Esophagus muscularis mucosa (tissue), 4 donors: ENCODE results near the gene BFSP2. TPM values are rescaled to one million over a fixed set of nuclear protein-coding genes. Genes with fewer than 3 reads are reported as not detected.

Experiments used
- DNase-seq: peaks from one replicate; pipeline ENCODE4 v3.0.0-alpha.2; 2017; ENCODE audit errors: extremely low spot score
- H3K27ac ChIP-seq, 4 donors: fragments of 200-600 bp; sonication (generic); replicated peaks in 1 of 4; 1 replicate in 3 of 4; 2 replicates in 1 of 4; pipeline ENCODE4 v1.5.1; 2016 to 2019; ENCODE audit warnings: mild to moderate bottlenecking in 1 of 4
- H3K27me3 ChIP-seq, 4 donors: fragments of 200-600 bp; sonication (generic); one replicate each; pipeline versions ENCODE4 v1.5.1 to v1.6.0; 2016 to 2019
- H3K36me3 ChIP-seq, 4 donors: fragments of 200-600 bp; sonication (generic); one replicate each; pipeline ENCODE4 v1.5.1; 2016 to 2019
- H3K4me1 ChIP-seq, 4 donors: fragments of 200-600 bp; sonication (generic); one replicate each; pipeline ENCODE4 v1.5.1; 2016 to 2019
- H3K4me3 ChIP-seq, 4 donors: fragments of 200-600 bp; sonication (generic); 1 replicate in 2 of 4; 2 replicates in 2 of 4; pipeline ENCODE4 v1.5.1; 2016 to 2019; ENCODE audit warnings: mild to moderate bottlenecking in 4 of 4, moderate library complexity in 1 of 4
- H3K9me3 ChIP-seq, 4 donors: fragments of 200-600 bp; sonication (generic); 1 replicate in 3 of 4; 2 replicates in 1 of 4; pipeline ENCODE4 v1.5.1; 2016 to 2019
- CTCF ChIP-seq, 3 experiments: fragments of 200-600 bp in 2 of 3; fragments of 450-650 bp in 1 of 3; sonication (generic) in 2 of 3; IDR thresholded peaks; one replicate each; pipeline ENCODE4 v1.5.1; 2017 to 2019; ENCODE audit warnings: antibody characterized with exemption in 3 of 3, mild to moderate bottlenecking in 2 of 3, moderate library complexity in 1 of 3
- EP300 ChIP-seq: sonication (generic); formaldehyde crosslinking; IDR thresholded peaks from one replicate; pipeline ENCODE4 v1.6.1; 2017; ENCODE audit warnings: antibody characterized with exemption
- POLR2A ChIP-seq: fragments of 450-650 bp; IDR thresholded peaks from one replicate; pipeline ENCODE4 v1.6.1; 2017; ENCODE audit warnings: antibody characterized with exemption, moderate library complexity, mild to moderate bottlenecking, low read depth
- POLR2AphosphoS5 ChIP-seq, 2 donors: sonication (generic); formaldehyde crosslinking; IDR thresholded peaks; one replicate each; pipeline ENCODE4 v1.6.1; 2017; ENCODE audit warnings: antibody characterized with exemption in 2 of 2
- WGBS: methylation state at CpG from one replicate; pipeline ENCODE4 v1.1.5; 2018; 5-methylcytosine and 5-hydroxymethylcytosine counted together
- intact Hi-C: fragments of 100-400 bp; cut with DNase I; formaldehyde crosslinking; loops from one replicate; pipeline ENCODE4 v1.15.1; 2023
- total RNA-seq, 4 donors: library from RNA; depleted of rRNA; stranded (reverse); fragments of >200 nt; gene quantifications; one replicate each; pipeline versions ENCODE4 v1.1.0 to v1.2.1, GENCODE V29; 2016

Gene BFSP2
- total RNA-seq, 4 donors from 2014 or later, result not detected

DNA sequence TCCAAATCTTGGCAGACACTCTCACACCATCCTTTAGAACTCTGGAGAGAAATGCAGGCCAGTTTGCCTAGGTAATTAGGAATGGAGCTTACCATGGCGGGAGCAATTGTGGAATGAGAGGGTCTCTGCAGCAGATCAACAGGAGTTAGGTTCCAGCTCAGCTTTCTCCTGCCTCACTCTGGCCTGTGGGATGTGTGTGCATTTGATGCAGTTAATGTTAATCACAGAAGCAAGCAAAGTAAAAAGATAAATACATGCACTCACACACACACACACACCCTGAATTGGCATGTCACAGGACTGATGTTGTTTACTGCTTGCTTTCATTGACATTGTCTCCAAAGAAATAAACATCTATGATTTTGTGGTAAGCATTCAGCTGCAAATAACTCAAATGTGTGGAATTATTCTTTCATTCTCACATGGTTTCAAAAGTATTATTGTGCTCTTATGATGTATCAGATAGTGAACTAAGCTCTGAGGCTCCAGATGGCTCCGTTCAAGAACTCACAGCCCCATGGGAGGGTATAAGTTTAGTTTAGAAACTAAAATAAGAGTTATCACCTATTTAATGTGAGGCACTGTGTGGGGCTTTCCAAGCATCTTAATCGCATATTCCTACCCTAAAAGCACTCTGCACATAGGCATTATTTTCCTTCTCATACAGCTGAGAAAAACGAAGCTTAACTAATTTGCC lies 31.3 kb upstream of the BFSP2 start:
- Histone ChIP-seq H3K27ac (no peak overlapping the region), H3K9me3 (no peaks in the 10 kb centered on the region), H3K4me3 (no peak overlapping the region), H3K27me3 (no peaks in the 10 kb centered on the region), H3K4me1 (peaks cover 0 to 16% (median 8%) of the 10 kb centered on the region in 4 donors), H3K36me3 (no peaks in the 10 kb centered on the region)
- intact Hi-C loops, result no loop called here
- peak; percentile 72 for DNase-seq
- 68% methylated on average over 4 of the region's 4 CpGs for WGBS
- no peak for TF ChIP-seq POLR2AphosphoS5 (IDR thresholded peaks at IDR 0.05)
- no peak for TF ChIP-seq CTCF (IDR thresholded peaks at IDR 0.05)
- TF ChIP-seq POLR2A, result no peak
- TF ChIP-seq EP300, result no peak

DNA sequence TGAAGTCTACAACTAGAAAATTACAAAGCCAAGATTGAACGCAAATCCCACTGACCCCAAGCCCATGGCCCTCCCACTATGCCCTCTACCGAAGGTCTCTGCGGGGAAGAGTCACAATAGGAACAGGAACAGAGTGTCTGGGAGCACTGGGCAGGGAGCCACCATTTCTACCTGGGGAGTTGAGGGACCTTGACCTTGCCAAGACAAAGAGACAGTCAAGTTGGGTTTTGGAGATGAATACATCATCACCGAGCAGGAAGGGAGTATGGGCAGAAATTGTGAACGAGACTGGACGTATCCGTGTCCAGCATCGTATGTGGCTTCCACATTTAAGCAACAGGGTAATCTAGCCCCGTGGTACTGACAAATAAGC lies 30.8 kb upstream of the BFSP2 start:
- Histone ChIP-seq H3K27ac (no peak overlapping the region), H3K27me3 (no peaks in the 10 kb centered on the region), H3K4me3 (no peak overlapping the region), H3K9me3 (no peaks in the 10 kb centered on the region), H3K4me1 (peaks cover 0 to 16% (median 8%) of the 10 kb centered on the region in 4 donors), H3K36me3 (no peaks in the 10 kb centered on the region)
- 87% methylated on average over 9 of the region's 9 CpGs for WGBS
- TF ChIP-seq EP300 (no peak), POLR2AphosphoS5 (IDR thresholded peaks at IDR 0.05) (no peak), CTCF (IDR thresholded peaks at IDR 0.05) (no peak), POLR2A (no peak)
- DNase-seq, result peak; percentile 68
- intact Hi-C loops, result no loop called here

DNA sequence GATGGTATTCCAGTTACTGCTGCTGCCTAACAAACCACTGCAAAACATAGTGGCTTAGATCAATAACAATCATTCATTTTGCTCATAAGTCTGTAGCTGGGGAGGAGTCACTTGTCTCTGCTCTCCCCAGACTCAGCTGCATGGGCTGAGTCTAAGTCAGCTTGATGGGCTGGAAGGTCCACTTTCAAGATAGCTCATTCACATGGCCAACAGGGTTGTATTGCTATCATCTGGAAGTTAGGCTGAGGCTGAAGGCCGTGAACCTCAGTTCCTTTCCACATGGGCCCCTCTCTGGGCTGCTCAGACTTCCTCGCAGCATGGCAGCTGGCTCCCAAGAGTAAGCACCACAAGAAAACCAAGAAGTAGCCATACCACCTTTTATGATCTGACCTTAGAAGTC lies 28.7 kb upstream of the BFSP2 start:
- Histone ChIP-seq H3K27me3 (no peaks in the 10 kb centered on the region), H3K4me3 (no peak overlapping the region), H3K36me3 (no peaks in the 10 kb centered on the region), H3K4me1 (peaks cover 0 to 25% (median 8%) of the 10 kb centered on the region in 4 donors), H3K27ac (no peak overlapping the region), H3K9me3 (no peaks in the 10 kb centered on the region)
- TF ChIP-seq POLR2AphosphoS5 (IDR thresholded peaks at IDR 0.05), result no peak
- no peak for TF ChIP-seq POLR2A
- TF ChIP-seq EP300, result no peak
- no peak for TF ChIP-seq CTCF (IDR thresholded peaks at IDR 0.05)
- peak; percentile 55 for DNase-seq
- 87% methylated on average over 2 of the region's 2 CpGs for WGBS
- intact Hi-C loops, result no loop called here

DNA sequence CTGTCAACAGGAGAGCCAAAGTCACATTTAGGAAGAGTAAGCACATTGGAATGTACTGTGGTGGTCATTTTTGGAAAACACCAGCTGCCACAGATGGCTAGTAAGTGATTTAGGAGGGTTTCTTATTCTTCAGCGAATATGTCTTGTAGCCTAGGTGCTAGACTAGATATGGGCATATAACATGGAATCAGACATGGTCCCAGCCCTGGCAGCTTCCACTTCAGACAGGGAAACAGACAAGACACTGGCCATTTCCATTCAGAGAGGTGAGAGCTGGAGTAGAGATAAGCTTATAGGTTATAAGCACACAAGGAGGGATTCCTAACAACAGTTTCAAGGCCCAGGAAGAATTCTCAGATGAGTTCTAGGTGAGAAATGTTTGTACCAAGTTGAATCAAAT lies 28.2 kb upstream of the BFSP2 start:
- TF ChIP-seq EP300 (no peak), POLR2A (no peak), POLR2AphosphoS5 (IDR thresholded peaks at IDR 0.05) (no peak), CTCF (IDR thresholded peaks at IDR 0.05) (no peak)
- WGBS, result 100% methylated on average over 1 of the region's 1 CpG

More for the DNA sequence above, 28.2 kb upstream of the BFSP2 start:
- H3K4me1 ChIP-seq, result peaks cover 0 to 26% (median 8%) of the 10 kb centered on the region in 4 donors
- DNase-seq, result peak; percentile 82
- H3K9me3 ChIP-seq, result no peaks in the 10 kb centered on the region
- H3K4me3 ChIP-seq, result no peak overlapping the region
- no peak overlapping the region for H3K27ac ChIP-seq
- intact Hi-C loops, result no loop called here
- no peaks in the 10 kb centered on the region for H3K36me3 ChIP-seq
- H3K27me3 ChIP-seq, result no peaks in the 10 kb centered on the region
